HEK293T (cell line): ENCODE measurements around the gene CHL1.

Source experiments
- CTCF ChIA-PET: fragments of 350-600 bp; formaldehyde crosslinking; extraction: SDS; loops from one replicate; lab custom pipeline; 2021; ENCODE audit warnings: antibody characterized with exemption, inconsistent platforms; lab: Yijun Ruan, JAX
- POLR2A ChIA-PET: fragments of 350-600 bp; formaldehyde crosslinking; extraction: SDS; loops from one replicate; lab custom pipeline; 2020; ENCODE audit warnings: antibody characterized with exemption, inconsistent platforms; lab: Yijun Ruan, JAX
- DNase-seq: peaks from one replicate; pipeline ENCODE4 v3.0.0; 2012; ENCODE audit warnings: mixed read lengths; ENCODE audit errors: extremely low spot score
- ARNT ChIP-seq: fragments of 450-650 bp; IDR thresholded peaks from 2 replicates; pipeline ENCODE4 v1.6.1; 2017; ENCODE audit warnings: mild to moderate bottlenecking
- BHLHE40 ChIP-seq: fragments of 450-650 bp; IDR thresholded peaks from 2 replicates; pipeline ENCODE4 v1.6.1; 2016; ENCODE audit warnings: mild to moderate bottlenecking, moderate library complexity, borderline replicate concordance
- CTBP1 ChIP-seq: fragments of 450-650 bp; IDR thresholded peaks from 2 replicates; pipeline ENCODE4 v1.6.1; 2016; ENCODE audit warnings: borderline replicate concordance
- ELF4 ChIP-seq: fragments of 450-650 bp; IDR thresholded peaks from 2 replicates; pipeline ENCODE4 v1.6.1; 2017; ENCODE audit warnings: antibody characterized with exemption
- FOXA1 ChIP-seq: fragments of 450-650 bp; IDR thresholded peaks from 2 replicates; pipeline ENCODE4 v1.6.1; 2016; ENCODE audit warnings: mild to moderate bottlenecking
- FOXK2 ChIP-seq: fragments of 450-650 bp; IDR thresholded peaks from 2 replicates; pipeline ENCODE4 v1.6.1; 2016; ENCODE audit warnings: mild to moderate bottlenecking
- FOXM1 ChIP-seq: fragments of 450-650 bp; IDR thresholded peaks from 2 replicates; pipeline ENCODE4 v1.6.1; 2017; ENCODE audit warnings: mild to moderate bottlenecking, borderline replicate concordance
- HDGF ChIP-seq: fragments of 450-650 bp; IDR thresholded peaks from 2 replicates; pipeline ENCODE4 v1.6.1; 2017; ENCODE audit warnings: antibody characterized with exemption, borderline replicate concordance
- L3MBTL2 ChIP-seq: fragments of 450-650 bp; conservative IDR thresholded peaks from 2 replicates; pipeline ENCODE4 v1.6.1; 2016; ENCODE audit warnings: mild to moderate bottlenecking
- LEF1 ChIP-seq: fragments of 450-650 bp; IDR thresholded peaks from 2 replicates; pipeline ENCODE4 v1.6.1; 2017; ENCODE audit warnings: mild to moderate bottlenecking, borderline replicate concordance
- NFRKB ChIP-seq: fragments of 450-650 bp; IDR thresholded peaks from 2 replicates; pipeline ENCODE4 v1.6.1; 2016; ENCODE audit warnings: mild to moderate bottlenecking, moderate library complexity
- PKNOX1 ChIP-seq: fragments of 450-650 bp; IDR thresholded peaks from 2 replicates; pipeline ENCODE4 v1.6.1; 2016
- SP1 ChIP-seq: fragments of 450-650 bp; IDR thresholded peaks from 2 replicates; pipeline ENCODE4 v1.6.1; 2017
- SUZ12 ChIP-seq: fragments of 450-650 bp; IDR thresholded peaks from 2 replicates; pipeline ENCODE4 v1.6.1; 2016; ENCODE audit warnings: mild to moderate bottlenecking
- TARDBP ChIP-seq: fragments of 450-650 bp; IDR thresholded peaks from 2 replicates; pipeline ENCODE4 v1.6.1; 2016
- ZNF384 ChIP-seq: fragments of 450-650 bp; IDR thresholded peaks from 2 replicates; pipeline ENCODE4 v1.6.1; 2016

CHL1 gene

GRCh38 chr3:454986-455385, 258.4 kb downstream of the CHL1 start:
- TF ChIP-seq SUZ12 (no peak), ARNT (no peak), HDGF (no peak), FOXM1 (no peak), BHLHE40 (no peak), TARDBP (no peak), SP1 (no peak), FOXA1 (no peak), L3MBTL2 (no peak), PKNOX1 (no peak), NFRKB (no peak), FOXK2 (no peak), LEF1 (no peak)
- DNase-seq, result no peak
- ChIA-PET CTCF (no interaction called here), POLR2A (no interaction called here)

DNA sequence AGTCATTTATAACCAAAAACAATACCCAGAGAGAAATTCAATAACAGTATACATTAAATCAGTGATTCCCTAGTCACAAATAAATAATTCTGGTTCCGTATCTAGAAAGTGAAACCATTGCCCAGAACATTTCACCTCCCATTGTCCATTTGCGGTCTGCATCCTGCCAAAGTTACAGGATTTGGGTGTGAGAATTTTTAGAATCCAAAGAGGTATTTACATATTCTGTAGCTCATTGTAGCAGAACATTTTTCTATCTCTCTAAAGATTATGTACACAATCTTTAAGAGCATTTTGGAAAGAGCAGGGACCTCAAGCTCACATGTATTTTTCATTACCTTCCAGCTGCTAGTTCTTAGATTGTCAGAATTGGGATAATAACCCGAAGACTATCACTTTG, 261.6 kb downstream of the CHL1 start:
- ChIA-PET CTCF (no interaction called here), POLR2A (no interaction called here)
- no peak for TF ChIP-seq CTBP1
- no peak for TF ChIP-seq TARDBP
- no peak for TF ChIP-seq SP1
- no peak for TF ChIP-seq NFRKB
- TF ChIP-seq FOXM1, result no peak
- TF ChIP-seq BHLHE40, result no peak
- TF ChIP-seq ELF4, result no peak
- no peak for TF ChIP-seq ARNT
- TF ChIP-seq FOXK2, result no peak
- no peak for TF ChIP-seq L3MBTL2
- TF ChIP-seq ZNF384, result no peak
- no peak for TF ChIP-seq SUZ12
- no peak for TF ChIP-seq FOXA1
- no peak for TF ChIP-seq LEF1
- no peak for TF ChIP-seq HDGF
- no peak for TF ChIP-seq PKNOX1
- DNase-seq, result no peak

GRCh38 chr3:458653-459310, 262.2 kb downstream of the CHL1 start:
- ChIA-PET POLR2A (no interaction called here), CTCF (interaction anchor here (1.1 kb wide), 1 partner anchor 9 kb away, joined by 3 read pairs; no protein-coding TSS in a partner anchor)
- no peak for DNase-seq
- no peak for TF ChIP-seq LEF1
- TF ChIP-seq CTBP1, result no peak
- no peak for TF ChIP-seq BHLHE40
- TF ChIP-seq SP1, result no peak
- no peak for TF ChIP-seq FOXM1
- TF ChIP-seq HDGF, result no peak
- TF ChIP-seq FOXK2, result no peak
- TF ChIP-seq SUZ12, result no peak
- no peak for TF ChIP-seq L3MBTL2
- no peak for TF ChIP-seq TARDBP
- no peak for TF ChIP-seq ZNF384
- no peak for TF ChIP-seq NFRKB
